MM.1S (cell line): ENCODE measurements around the gene BPIFA3.

Source experiments
- EZH2 ChIP-seq: fragments of 300-600 bp; sonication (generic); optimal IDR thresholded peaks from 2 replicates; pipeline ENCODE3; 2017; ENCODE audit warnings: low read depth, mild to moderate bottlenecking, antibody characterized with exemption, low read length, mixed read lengths
- EZH2phosphoT487 ChIP-seq: fragments of 300-600 bp; sonication (generic); IDR thresholded peaks from 2 replicates; pipeline ENCODE4 v1.6.1; 2018; ENCODE audit warnings: antibody characterized with exemption, low read length
- TF ChIP-seq, protein P1 (sequence below): fragments of 300-600 bp; sonication (generic); IDR thresholded peaks from 2 replicates; pipeline ENCODE4 v1.5.1; 2016; ENCODE audit warnings: antibody characterized with exemption, low read length, mixed read lengths

DNA sequence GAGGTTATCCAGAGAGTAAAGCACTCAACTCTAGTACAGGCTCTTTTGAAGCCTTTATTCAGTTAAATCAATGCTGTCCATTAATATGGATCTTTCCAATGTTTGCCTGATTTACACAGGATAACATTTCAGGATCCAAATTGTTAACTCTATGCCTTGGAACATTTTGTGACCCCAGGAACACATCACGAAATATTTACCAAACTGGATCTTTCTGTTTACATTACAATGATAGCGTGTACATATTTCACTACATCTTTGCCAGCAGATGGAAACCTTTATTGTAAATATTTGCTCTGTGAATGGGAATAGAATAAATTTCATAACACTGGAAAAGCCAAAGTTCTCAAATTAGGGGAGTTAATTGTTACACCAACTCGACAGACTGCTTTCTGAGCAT lies 25.7 kb upstream of the BPIFA3 start:
- TF ChIP-seq, protein P1, sequence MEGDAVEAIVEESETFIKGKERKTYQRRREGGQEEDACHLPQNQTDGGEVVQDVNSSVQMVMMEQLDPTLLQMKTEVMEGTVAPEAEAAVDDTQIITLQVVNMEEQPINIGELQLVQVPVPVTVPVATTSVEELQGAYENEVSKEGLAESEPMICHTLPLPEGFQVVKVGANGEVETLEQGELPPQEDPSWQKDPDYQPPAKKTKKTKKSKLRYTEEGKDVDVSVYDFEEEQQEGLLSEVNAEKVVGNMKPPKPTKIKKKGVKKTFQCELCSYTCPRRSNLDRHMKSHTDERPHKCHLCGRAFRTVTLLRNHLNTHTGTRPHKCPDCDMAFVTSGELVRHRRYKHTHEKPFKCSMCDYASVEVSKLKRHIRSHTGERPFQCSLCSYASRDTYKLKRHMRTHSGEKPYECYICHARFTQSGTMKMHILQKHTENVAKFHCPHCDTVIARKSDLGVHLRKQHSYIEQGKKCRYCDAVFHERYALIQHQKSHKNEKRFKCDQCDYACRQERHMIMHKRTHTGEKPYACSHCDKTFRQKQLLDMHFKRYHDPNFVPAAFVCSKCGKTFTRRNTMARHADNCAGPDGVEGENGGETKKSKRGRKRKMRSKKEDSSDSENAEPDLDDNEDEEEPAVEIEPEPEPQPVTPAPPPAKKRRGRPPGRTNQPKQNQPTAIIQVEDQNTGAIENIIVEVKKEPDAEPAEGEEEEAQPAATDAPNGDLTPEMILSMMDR, result no peak
- TF ChIP-seq EZH2phosphoT487 (no peak), EZH2 (no peak)
